SK-N-MC (cell line): ENCODE measurements around the gene SPACDR.

Experiments
- EZH2 ChIP-seq: fragments of 200-600 bp; sonication (generic); IDR thresholded peaks from one replicate; pipeline ENCODE4 v1.6.1; 2017; ENCODE audit warnings: antibody characterized with exemption
- FOXP2 ChIP-seq: optimal IDR thresholded peaks from 2 replicates; pipeline ENCODE3; 2011; ENCODE audit warnings: mild to moderate bottlenecking, moderate library complexity; ENCODE audit not compliant: insufficient read depth; ENCODE audit errors: extremely low read length, control extremely low read depth
- POLR2AphosphoS5 ChIP-seq: IDR thresholded peaks from 2 replicates; pipeline ENCODE4 v1.6.1; 2012; ENCODE audit warnings: mild to moderate bottlenecking, low read depth, low read length, borderline replicate concordance

DNA sequence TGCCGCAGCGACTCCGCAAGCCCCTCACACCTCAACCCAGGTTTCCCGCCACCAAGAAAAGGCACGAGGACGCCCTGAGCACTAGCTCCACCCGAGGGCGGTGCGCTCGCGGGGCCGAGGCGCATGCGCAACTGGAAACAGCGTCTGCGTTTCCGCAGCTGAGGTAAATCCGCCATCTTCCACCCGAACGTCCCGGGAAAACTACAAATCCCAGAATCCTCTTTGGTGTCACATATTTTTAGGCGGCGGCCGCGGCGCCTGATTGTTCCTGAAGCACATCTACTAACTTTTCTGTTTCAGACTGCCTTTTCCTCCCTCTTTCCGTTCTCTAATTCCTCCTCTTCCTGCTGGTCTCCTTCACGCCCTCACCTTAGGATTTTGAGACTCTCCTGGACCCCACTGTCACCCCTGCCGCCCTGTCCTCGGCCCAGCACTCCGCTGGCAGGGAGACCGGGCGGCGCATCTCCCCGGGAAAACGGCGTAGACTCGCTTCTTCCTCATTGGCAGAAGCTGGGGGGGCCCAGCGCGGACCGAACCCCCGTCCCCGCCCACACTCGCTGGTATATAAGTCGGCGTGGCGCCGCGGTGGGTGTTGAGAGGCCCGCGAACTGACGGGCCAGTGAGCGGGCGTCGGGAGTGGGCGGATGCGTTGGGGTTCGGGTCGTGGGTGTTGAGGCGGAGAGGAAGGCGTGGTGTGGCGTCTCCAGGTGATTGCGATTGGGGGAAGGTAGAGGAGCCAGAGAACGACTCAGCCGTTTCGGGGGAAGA lies 35.7 kb downstream of the SPACDR start, which contains the start of gene ZCWPW1:
- TF ChIP-seq EZH2 (no peak), POLR2AphosphoS5 (peak; percentile 99), FOXP2 (no peak)
